Testis (tissue), 2 donors: ENCODE measurements around the gene LYPD6B.

ENCODE experiments used
- CTCF ChIP-seq, 3 experiments: fragments of 450-650 bp in 2 of 3; fragments of 200-600 bp in 1 of 3; sonication (generic) in 1 of 3; IDR thresholded peaks; one replicate each; pipeline ENCODE4 v1.5.1; 2016 to 2019; ENCODE audit warnings: antibody characterized with exemption in 3 of 3, mild to moderate bottlenecking in 2 of 3, moderate library complexity in 1 of 3
- POLR2A ChIP-seq: fragments of 450-650 bp; IDR thresholded peaks from one replicate; pipeline ENCODE4 v1.6.1; 2017; ENCODE audit warnings: antibody characterized with exemption, mild to moderate bottlenecking, moderate library complexity

DNA sequence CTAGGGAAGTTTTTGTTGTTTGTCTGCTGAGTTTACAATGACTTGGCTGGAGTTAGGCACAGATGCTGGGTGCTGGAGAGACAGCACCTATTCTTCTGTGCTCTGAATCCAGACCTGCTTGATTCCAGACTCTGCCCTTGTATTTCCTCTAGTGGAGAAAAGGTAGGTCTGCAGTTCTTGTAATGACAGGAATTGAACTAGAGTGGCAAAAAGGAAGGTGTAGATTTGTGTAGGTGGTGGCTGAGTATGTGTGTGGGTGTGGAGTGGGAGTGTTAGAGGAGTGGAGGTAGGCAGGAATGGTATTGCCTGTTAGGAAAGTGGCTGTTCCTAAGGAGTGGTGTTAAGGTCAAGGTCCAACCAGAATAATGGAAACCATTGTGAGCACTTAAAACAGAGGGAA lies 220.0 kb downstream of the LYPD6B start:
- TF ChIP-seq CTCF (IDR thresholded peaks at IDR 0.05) (peak in 1 of 3 experiments; percentile 20), POLR2A (no peak)
